HG02943 (cell line): ENCODE results near the gene ADAMTS2.
"Not testable (repeated sequence)": the region's sequence is repeated elsewhere in the genome, so short reads cannot be mapped to it uniquely, and the experiment has no call there.

Experiments used
- ATAC-seq: cut with Tn5 transposase; IDR thresholded peaks from one replicate; pipeline ENCODE4 v1.9.1; 2021; ENCODE audit warnings: mild to moderate bottlenecking, low read depth, moderate library complexity; ENCODE audit not compliant: unreplicated experiment

Gene ADAMTS2

DNA sequence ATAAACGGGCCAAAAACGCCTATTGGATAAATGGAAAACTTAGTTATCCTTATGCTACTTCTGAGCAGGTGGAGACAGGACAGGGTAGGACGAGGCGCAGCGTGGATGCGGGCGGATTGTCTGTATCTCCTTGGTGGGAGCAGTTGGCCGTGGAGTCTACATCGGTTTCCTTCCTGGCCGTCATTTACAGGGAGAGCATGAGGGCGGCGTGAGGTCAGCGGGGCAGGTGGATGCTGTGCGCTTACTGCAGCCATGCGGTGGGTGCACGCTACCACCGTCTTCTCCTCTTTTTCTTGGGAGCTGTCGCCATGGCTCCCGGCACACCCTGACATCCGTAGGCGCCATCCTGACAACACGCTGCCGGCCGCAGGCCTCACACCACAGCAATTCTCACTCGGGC lies 121.3 kb downstream of the ADAMTS2 start:
- no peak for ATAC-seq

DNA sequence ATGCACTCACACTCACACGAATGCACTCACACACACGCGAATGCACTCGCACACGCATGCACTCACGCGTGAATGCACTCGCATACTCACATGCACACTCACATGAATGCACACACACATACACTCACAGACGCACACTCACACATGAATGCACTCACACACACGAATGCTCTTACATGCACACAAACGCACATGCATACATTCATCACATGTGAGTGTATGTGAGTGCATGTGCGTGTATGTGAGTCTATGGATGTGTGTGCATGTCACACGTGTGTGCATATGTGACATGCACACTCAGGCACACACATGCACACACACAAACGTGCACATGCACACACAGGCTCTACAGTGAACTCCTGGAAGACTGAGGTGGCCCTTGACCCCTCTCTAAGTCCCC lies 121.7 kb downstream of the ADAMTS2 start:
- no peak for ATAC-seq

DNA sequence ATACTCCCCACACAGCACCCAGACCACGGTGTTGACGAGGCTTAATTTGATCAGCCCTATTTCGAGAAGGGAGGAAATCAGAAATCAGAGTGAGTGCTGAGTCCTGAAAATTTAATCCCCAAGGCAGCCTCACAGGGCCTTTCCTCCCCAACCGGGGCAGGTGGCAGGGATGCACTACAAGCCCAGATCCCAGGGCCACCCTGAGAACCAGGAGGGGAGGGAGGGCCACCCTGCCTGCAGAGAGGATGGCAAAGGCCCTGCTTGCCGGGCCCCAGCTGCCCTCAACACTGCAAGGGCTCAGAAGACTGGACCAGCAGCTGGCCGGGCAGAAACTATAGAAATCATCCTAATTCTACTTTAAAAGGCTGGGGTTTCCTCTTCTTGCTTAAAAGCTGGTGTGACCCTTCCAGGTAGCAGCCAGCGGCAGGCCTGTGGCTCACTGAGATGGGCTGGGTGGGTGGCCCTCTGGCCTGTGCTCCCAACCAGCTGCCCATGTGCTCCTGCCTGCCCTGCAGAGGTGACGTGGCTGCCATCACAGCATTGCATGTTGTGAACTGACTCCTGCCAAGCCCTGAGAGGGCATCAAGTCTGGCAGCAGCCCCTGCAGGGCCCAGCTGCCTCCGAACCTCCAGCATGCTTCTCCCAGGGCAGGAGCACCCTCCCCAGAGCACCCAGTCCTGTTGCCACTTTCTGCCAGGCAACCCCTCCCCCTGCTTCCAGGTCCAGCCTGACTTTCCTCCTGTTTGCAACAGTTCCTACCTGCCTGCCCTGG lies 122.8 kb downstream of the ADAMTS2 start:
- ATAC-seq, result no peak

DNA sequence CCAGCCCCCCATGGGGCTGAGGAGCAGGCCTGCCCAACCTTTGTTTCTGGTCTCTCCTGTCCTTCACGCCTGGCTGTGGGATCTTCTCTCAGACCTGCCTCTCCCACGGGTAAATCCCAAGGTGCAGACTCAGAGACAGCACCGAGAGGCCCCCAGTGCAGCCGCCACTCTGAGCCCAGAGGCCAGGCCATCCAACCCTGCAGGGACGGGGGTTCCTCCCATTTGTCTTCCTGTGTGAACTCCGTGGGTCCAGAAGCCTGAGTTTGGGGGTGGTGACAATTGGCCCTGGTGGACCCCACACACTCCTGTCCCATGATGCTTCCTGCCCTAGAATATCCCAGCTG lies 123.4 kb downstream of the ADAMTS2 start:
- ATAC-seq, result no peak

DNA sequence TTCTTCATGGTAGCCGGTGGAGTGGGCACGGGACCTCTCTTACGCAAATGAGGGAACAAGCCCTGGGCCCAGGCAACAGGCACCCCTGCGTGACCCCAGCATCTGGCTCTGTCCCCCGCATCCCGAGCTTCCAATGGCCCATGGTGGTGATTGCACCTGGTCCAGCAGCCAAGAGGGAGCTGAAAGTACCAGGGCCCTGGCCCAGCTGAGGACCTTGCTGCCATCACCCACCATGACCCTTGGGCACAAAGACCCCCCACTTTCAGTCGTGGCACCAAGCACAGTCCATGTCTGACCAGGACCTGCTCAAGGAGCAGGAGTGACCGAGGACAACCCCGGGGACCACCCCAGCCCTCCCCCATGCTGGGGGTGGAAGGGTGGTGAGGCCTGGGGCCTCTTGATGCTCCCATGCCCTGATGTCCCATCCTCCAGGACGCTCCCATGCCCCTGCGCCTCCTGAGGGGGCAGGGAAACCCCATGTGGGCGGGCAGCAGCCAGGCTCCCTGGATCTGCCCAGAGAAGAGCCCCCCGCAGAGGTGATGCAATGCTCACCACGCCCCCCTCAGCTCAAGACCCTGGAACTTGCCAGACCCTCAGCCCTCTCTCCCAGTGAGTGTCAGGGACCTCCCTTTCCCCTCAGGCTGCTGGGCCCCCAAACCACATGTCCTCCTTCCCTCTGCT lies 123.9 kb downstream of the ADAMTS2 start:
- ATAC-seq, result no peak

DNA sequence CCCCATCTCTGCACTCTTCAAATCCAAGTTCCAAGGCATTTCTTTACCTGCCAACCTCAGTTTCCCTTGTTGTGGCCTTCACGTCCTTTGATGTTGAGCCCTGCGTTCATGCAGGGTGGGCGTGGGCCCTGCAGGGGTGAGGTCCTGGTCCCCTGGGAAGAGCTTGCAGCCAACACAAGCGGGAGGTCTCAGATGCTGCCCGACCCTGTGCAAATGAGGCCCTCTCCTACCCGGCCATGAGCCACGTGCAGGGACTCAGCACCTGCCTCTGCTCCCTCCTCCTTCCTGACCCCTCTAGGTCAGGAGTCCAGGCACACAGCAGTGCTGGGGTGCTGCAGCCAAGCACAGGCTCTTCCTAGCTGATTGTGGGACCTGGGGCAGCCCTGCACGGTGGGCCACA lies 124.5 kb downstream of the ADAMTS2 start:
- ATAC-seq, result no peak

DNA sequence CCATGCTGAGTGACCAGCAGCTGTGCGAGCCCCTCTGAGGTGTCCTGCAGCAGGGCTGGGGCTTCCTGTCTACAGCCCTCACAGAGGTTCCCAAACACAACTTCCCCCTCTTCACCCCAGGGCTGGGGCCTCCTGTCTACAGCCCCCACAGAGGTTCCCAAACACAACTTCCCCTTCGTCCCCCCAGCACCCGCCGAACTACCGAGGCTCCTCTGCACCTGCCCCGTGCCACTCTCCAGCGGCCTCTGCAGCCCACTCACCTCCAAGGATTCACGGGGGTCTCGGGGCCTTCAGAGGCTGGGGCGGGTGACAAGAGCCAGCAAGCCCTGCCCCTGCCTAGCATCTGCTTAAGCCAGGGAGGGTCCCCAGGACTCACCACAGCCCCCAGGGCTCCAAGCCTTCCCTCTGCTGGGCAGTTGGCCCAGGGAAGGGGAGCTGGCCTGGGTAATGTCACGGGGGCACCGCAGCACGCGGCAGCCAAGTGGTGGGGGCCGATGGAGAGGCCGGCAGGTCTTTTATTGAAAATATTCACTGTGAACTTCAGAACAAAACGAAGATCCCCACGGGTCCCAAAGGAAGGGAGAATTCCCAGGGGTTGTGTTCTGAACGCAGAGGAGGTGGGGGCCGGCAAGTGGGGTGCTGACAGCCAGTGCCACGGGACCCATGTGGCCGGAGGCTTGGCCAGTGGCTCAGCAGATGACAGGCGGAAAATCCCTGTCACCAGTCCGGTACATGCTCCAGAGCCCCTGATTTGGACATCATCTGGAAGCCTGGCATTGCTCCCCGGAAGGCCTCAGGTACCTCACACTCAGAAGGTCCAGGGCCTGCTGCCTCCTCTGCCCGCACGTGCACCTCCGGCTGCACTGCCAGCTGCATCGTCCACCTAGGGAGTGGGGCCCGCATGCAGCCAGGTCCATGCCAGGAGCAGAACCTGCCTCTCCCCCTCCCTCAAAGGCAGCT lies 125.3 kb downstream of the ADAMTS2 start:
- ATAC-seq, result no peak

DNA sequence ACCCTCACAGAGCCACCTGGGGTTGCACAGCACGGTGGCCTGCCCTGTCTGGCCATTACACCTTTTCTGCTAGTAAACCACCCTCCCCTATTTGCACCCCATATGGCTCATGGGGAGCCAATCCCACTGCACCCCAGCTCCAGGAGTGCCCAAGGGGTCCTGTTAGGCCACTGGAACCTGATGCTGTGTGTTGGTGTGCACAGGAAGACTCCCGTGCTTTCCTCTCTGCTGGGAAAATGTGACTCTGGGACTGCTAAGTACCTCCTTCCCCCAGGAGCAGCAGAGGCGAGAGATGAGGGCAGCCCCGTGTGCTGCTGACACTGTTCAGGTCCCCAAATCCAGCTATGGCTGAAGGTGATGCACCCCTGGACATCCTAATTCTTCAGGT lies 126.3 kb downstream of the ADAMTS2 start:
- ATAC-seq, result no peak

DNA sequence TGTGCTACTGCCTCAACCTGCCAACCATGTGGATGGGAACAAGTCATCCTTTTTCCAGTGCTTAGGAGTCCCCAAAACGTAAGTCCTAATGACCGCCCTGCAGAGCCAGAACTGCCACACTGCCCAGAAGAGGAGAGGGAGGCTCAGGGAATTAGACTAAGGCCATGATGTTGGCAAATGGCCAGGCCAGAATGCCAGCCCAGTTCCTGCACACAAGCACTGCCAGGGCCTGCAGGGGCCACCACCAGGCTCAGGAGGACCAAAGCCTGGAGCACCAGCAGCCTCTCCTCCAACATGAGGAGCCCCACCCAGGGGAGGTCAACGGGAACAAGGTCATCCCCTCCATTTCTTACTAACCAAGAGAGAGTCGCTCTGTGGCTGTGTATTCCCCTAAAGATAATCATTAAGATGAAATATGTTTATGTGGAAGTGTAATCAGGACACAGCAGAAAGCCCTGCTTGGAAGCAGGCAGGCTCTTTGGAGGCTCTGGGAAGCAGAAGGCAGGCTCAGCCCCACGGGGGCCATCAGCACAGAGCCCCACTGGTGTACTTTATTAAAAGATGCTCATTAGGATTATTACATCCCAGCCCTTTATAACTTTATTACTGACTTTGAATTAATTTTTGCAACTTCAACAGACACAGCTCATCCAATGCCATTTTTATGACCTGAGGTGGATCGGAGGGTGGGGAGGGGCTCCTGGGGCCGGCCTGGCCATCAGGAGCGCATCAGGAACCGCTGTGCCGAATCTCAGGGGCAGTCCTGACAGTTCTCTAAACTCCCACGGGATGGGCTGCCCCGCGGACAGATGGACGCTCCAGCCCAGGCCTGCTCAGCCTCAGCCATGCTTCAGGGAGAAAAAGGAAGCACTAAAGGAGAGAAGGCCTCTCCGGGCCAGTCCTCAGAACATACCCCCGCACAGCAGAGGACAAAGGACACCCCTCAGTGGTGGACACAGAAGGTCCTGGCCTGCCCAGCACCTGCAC lies 127.0 kb downstream of the ADAMTS2 start:
- no peak for ATAC-seq

DNA sequence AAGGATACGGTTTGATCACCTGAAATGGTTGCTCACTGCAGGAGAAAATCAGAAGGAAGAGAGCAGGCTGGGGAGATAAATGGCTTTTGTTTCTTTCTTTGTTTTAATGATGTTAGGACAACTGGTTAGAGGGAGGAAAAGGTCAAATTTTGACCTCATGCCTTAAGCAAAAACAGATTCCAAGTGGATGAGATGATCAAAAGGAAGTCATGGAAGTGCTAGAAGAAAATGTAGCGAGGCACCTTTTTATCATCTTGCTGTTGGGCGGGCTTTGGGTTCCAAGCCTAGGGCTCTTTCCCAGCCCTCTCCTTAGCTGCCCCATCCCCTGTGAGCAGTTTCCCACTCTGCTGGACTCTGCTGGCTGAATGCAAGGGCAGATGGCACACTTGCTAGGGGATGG lies 127.9 kb downstream of the ADAMTS2 start:
- no peak for ATAC-seq

DNA sequence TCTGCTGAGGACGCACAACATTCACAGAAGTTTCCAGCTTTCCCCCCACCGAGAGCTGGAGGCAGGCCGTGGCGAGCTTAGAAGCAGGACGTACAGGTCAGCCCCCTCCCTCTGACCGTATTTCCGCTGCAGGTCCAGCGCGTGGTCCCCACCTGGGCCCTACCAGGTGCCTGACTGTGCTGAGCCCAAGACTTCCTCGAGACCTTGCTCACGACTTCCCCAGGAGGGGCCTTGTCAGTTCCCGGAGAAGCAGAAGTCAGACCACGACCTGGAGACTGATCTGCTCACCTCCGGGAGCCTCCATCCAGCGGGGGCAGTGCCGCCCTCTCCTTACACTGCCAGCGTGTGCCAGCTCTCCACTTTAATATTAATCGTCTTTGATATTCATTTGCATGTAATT lies 128.9 kb downstream of the ADAMTS2 start:
- ATAC-seq, result not testable (repeated sequence)

DNA sequence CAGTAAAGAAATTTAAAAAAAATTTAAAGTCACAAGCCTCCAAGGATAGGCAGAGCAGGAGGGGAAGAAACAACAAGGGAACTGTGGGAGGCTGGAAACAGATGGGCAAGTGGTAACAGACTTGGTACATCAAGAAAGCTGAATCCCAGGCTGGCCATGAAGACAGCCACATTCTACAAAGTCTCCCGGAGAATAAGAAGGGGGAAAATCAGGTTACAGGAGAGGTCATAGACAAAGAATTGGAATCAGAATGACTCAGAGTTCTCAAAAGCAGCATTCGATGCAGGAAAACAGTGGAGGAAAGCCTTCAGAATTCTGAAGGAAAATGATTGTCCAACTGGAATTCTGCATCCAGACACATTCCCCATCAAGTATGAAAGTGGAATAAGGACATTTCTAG lies 129.7 kb downstream of the ADAMTS2 start:
- ATAC-seq, result no peak

DNA sequence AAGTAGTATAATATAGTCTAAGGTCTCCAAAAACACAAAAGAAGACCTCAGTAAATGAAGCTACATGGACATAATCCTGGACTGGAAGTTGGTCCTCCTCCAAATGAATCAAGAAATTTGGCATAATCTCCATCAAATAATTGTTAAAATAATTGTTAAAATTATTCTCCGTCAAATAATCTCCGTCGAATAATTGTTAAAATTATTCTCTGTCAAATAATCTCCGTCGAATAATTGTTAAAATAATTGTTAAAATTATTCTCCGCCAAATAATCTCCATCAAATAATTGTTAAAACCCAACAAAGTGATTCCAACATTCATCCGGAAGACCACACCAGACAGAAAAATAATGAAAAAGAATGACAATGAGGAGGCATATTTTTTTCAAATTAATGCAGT lies 130.6 kb downstream of the ADAMTS2 start:
- no peak for ATAC-seq

DNA sequence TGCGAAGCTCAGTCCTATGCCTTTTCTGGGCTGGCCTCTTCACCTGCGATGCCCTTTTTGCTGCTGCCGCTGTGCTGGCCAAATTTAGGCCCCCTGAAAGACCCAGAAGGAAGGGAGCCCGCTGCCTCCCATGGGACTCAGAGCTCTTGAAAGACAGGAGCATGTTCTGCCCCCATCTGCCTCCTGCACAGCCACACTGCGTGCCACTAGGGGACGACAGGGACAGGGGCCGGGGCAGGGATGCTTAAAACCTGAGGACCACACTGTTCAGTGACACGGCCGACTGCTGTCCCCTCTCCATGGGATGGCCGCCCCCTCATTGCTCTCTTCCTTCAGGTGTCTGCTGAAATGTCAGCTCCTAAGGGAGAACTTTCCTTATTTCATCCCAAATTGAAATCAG lies 132.4 kb downstream of the ADAMTS2 start:
- no peak for ATAC-seq

DNA sequence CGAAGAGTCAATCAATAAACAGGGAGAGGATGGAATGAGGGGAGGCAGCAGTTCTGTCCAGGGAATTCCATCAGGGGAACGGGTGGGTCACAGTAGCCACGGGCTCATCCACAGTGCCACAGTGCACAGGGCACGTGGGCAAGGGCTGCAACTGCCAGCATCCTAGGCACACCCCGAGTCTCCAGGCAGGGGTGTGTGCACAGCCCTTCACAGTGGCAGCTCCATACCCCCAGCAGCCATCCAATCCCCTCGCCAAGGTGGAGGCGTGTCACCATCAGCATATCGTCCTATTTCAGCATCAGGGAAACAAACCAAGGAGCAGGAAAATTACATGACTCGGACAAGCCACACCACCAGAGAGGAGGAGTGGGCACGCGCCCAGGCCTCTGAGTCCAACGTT lies 133.6 kb downstream of the ADAMTS2 start:
- no peak for ATAC-seq

DNA sequence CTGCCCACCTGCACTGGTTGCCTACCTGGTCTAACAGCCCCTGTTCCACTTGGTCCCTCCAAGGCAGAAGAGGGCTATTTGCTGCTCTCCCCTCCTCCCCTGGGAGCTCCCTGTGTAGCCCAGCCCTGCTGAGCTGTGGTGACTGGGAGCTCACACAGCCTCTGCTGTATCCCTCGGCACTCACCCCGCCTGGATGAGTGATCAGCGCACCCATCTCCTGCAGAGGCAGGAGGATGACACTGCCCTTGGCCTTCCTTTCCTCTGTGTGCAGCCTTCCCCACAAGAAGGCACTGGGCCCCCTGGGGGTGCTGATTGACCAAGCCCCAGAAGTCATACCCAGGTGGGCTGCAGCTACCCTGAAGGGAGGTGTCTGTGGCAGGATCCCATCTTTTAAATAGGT lies 134.2 kb downstream of the ADAMTS2 start:
- ATAC-seq, result no peak

DNA sequence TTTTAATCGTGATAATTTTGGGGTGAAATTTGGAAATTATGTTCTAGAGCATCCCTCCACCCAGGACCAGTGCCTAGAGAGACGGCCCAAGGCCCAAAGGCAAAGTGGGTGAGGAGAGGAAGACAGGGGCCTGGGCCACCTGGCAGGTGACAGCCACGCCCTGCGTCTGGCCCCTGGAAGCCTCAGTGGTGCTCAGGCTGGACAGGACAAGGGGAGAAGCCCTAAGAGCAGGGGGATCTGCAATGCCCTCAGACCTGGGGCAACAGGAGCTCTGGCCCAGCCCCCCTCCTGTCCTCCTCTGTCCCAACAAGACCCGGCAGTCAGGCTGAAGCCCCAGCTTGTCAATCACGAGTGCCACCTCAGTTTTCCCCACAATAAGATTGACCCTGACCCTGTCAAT lies 134.8 kb downstream of the ADAMTS2 start:
- ATAC-seq, result no peak

DNA sequence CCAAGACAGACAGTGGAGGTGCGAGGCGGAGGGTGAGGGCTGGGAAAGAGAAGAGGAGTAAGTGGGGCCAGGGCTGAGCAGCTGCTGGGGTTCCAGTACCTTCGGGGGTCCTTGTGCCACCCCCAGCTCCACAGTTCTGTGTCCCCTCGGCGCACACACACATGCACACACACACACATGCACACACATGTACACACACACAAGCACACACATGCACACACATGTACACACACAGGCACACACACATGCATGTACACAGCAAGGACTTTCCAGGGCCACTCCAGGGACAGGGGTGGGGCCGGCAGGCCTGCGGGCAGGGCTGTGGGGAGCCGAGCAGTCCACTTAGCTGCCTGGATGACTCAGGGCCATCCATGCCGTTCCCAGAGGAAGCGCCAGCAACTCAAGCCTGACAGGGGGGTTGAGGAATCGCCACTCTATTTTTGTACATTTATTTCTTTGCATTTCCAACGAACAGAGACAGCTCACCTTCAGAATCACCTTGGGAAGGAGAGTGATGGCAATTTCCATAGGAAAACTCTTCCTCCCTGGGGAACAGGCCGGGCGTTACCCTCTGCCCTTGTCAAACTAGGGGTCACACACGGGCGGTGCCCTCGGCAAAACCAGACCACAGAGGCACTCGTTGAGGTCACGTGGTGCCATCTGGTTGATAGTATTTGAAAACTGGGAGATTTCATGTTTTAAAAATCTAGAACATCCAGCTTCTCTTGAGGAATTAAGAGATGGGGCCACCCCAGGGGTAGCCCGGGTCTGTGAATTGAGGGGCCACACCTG lies 135.7 kb downstream of the ADAMTS2 start:
- ATAC-seq, result no peak

DNA sequence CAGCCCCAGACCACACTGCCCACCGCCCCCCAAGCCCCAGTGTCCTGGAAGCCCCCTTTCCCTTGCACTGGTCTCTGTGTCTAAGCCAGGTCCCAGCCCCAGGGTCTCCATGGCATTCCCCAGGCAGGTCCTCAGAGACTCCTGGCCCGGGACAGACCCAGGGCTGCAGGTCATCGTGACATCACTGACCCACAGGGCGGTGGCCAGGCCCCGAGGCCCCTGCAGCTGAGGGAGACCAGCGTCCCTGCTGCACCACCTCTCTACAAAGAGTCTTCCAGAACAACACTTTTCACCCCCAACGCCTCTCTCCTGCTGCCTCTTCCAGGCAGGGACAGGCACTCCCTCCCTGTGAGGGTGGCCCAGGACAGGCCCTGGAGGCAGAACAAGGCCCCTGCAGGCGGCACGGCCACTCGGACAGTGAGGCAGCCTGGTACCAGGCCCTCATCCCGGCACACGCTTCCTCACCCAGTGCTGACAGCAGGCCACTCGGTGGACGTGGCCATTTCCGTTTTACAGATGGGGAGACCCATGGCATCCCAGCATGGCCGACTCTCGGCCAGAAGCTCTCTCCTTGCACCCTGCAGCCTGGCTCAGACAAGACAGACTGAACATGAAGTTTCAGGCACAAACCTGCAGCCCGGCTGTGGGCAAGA lies 136.4 kb downstream of the ADAMTS2 start:
- ATAC-seq, result no peak
